ENCODE results near the gene PDE6C. TPM values are rescaled to one million over a fixed set of nuclear protein-coding genes. Genes with fewer than 3 reads are reported as not detected.

Gene PDE6C
- polyA plus RNA-seq, 1 donor (not counting 4 experiments of a cell fraction or from before 2014, with no cell fraction given): not detected

DNA sequence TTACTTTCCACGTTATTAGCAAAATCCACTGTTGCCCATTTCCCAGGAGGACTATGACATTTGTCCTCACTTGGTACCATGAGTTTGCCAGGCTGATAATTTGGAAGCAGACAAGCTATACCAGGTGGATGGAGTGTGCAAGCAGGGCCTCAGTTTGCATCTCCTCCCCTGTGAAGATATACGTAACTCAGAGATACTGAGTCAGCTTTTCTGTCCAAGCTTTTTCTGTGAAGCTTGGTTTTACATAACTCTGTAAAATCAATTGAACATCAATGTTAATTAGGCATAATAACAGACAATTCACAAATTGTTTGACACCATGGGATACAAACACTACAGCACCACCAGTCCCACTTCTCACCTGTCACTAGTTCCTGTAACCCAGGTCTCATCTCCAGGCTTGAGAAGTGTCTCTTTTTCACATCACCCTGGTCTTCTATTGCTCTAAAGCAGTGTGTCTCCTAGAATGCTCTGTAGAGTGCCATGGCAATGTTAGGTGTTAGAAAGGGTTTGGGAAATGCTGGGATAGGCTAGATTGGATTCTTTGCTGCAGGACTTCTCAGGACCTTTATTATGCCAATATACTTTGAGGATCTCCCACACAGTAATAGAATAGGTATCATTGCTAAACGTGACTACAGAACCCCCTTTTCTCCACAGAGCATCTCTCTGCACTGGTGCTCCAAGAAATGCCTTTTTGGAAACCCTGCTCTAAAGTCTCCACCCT is 32.2 kb upstream of the PDE6C start:
- Histone ChIP-seq H3K79me2 (ENCODE audit: control insufficient read depth, insufficient read depth, low read length) (no peaks in the 10 kb centered on the region), H3K36me3 (ENCODE audit: control insufficient read depth in 2 of 2, extremely low read depth in 1 of 2, insufficient read depth in 2 of 2, low read length in 2 of 2) (no peaks in the 10 kb centered on the region), H4K20me1 (ENCODE audit: control insufficient read depth, extremely low read depth, insufficient read depth, low read length) (no peaks in the 10 kb centered on the region), H3K9me3 (ENCODE audit: control insufficient read depth, low read depth, low read length) (no peaks in the 10 kb centered on the region), H3K4me3 (ENCODE audit: control insufficient read depth in 2 of 3, extremely low read depth in 1 of 3, insufficient read depth in 2 of 3, low read depth in 1 of 3, low read length in 3 of 3) (no peak overlapping the region), H2AFZ (ENCODE audit: control insufficient read depth, low read length) (no peak overlapping the region), H3K27ac (ENCODE audit: control insufficient read depth, insufficient read depth, low read length) (no peak overlapping the region), H3K4me1 (ENCODE audit: control insufficient read depth, extremely low read depth, insufficient read depth, low read length) (peaks cover 15% of the 10 kb centered on the region), H3K9me1 (ENCODE audit: control insufficient read depth, extremely low read depth, insufficient read depth, low read length) (peaks cover 2% of the 10 kb centered on the region), H3K9ac (ENCODE audit: control insufficient read depth, extremely low read depth, insufficient read depth, low read length) (no peak overlapping the region), H3K4me2 (ENCODE audit: control insufficient read depth, extremely low read depth, insufficient read depth, low read depth, low read length) (no peak overlapping the region), H3K27me3 (ENCODE audit: control insufficient read depth, extremely low read depth, insufficient read depth, low read length) (no peaks in the 10 kb centered on the region)
- TF ChIP-seq EZH2 (IDR thresholded peaks at IDR 0.05; ENCODE audit: low read length): no peak
- TF ChIP-seq, protein P1, sequence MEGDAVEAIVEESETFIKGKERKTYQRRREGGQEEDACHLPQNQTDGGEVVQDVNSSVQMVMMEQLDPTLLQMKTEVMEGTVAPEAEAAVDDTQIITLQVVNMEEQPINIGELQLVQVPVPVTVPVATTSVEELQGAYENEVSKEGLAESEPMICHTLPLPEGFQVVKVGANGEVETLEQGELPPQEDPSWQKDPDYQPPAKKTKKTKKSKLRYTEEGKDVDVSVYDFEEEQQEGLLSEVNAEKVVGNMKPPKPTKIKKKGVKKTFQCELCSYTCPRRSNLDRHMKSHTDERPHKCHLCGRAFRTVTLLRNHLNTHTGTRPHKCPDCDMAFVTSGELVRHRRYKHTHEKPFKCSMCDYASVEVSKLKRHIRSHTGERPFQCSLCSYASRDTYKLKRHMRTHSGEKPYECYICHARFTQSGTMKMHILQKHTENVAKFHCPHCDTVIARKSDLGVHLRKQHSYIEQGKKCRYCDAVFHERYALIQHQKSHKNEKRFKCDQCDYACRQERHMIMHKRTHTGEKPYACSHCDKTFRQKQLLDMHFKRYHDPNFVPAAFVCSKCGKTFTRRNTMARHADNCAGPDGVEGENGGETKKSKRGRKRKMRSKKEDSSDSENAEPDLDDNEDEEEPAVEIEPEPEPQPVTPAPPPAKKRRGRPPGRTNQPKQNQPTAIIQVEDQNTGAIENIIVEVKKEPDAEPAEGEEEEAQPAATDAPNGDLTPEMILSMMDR (optimal IDR thresholded peaks at IDR 0.05 in 1 of 3, IDR thresholded peaks at IDR 0.05 in 1 of 3, conservative IDR thresholded peaks at IDR 0.05 in 1 of 3; ENCODE audit: extremely low read depth in 1 of 3, insufficient read depth in 2 of 3, low read length in 3 of 3): no peak
- FAIRE-seq: no peak
- DNase-seq (ENCODE audit: low read depth, low spot score): no peak
- dilution Hi-C loops (cut with MboI; ENCODE audit: extremely low pct_ligation_motif_present, low sequenced_read_pairs): no loop called here

DNA sequence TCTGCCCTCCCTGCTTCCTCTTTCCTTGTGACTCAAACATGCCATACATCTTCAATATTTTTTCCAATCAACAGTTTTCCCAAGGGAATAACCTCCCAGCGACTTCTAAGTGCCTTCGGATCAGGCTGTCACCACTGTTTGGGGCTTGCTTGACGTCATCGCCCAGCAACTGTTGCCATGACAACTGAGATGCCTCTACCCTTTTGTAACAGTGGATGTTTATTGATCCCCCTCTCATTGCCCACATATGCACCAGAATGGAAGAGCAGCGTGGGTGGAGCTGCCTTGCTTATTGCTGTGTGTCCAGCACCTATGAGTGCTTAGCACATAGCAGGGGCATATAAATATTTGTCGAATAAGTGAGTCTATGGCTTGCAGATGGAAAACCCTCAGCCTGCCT is 31.5 kb upstream of the PDE6C start:
- no peaks in the 10 kb centered on the region for H4K20me1 ChIP-seq (ENCODE audit: control insufficient read depth, extremely low read depth, insufficient read depth, low read length)
- H3K9me1 ChIP-seq (ENCODE audit: control insufficient read depth, extremely low read depth, insufficient read depth, low read length): peaks cover 2% of the 10 kb centered on the region
- H3K79me2 ChIP-seq (ENCODE audit: control insufficient read depth, insufficient read depth, low read length): no peaks in the 10 kb centered on the region
- H3K36me3 ChIP-seq (ENCODE audit: control insufficient read depth in 2 of 2, extremely low read depth in 1 of 2, insufficient read depth in 2 of 2, low read length in 2 of 2): no peaks in the 10 kb centered on the region
- H3K27ac ChIP-seq (ENCODE audit: control insufficient read depth, insufficient read depth, low read length): no peak overlapping the region
- no peaks in the 10 kb centered on the region for H3K9me3 ChIP-seq (ENCODE audit: control insufficient read depth, low read depth, low read length)
- H3K4me1 ChIP-seq (ENCODE audit: control insufficient read depth, extremely low read depth, insufficient read depth, low read length): peaks cover 15% of the 10 kb centered on the region
- FAIRE-seq: no peak
- no peak for DNase-seq (ENCODE audit: low read depth, low spot score)
- no peak overlapping the region for H3K4me2 ChIP-seq (ENCODE audit: control insufficient read depth, extremely low read depth, insufficient read depth, low read depth, low read length)
- dilution Hi-C loops (cut with MboI; ENCODE audit: extremely low pct_ligation_motif_present, low sequenced_read_pairs): no loop called here
- no peak for TF ChIP-seq EZH2 (IDR thresholded peaks at IDR 0.05; ENCODE audit: low read length)
- TF ChIP-seq, protein P1 (optimal IDR thresholded peaks at IDR 0.05 in 1 of 3, IDR thresholded peaks at IDR 0.05 in 1 of 3, conservative IDR thresholded peaks at IDR 0.05 in 1 of 3; ENCODE audit: extremely low read depth in 1 of 3, insufficient read depth in 2 of 3, low read length in 3 of 3): no peak
- no peaks in the 10 kb centered on the region for H3K27me3 ChIP-seq (ENCODE audit: control insufficient read depth, extremely low read depth, insufficient read depth, low read length)
- no peak overlapping the region for H2AFZ ChIP-seq (ENCODE audit: control insufficient read depth, low read length)
- H3K4me3 ChIP-seq (ENCODE audit: control insufficient read depth in 2 of 3, extremely low read depth in 1 of 3, insufficient read depth in 2 of 3, low read depth in 1 of 3, low read length in 3 of 3): no peak overlapping the region
- no peak overlapping the region for H3K9ac ChIP-seq (ENCODE audit: control insufficient read depth, extremely low read depth, insufficient read depth, low read length)
